ENCODE results near the gene AIFM2.
"Not testable (repeated sequence)": the region's sequence is repeated elsewhere in the genome, so short reads cannot be mapped to it uniquely, and the experiment has no call there.

AIFM2 gene

GRCh38 chr10:70085975-70086613 lies 46.5 kb downstream of the AIFM2 start:
- H3K27me3 ChIP-seq (ENCODE audit: control insufficient read depth, insufficient read depth, low read length): no peaks in the 10 kb centered on the region
- H3K4me3 ChIP-seq (ENCODE audit: low read length): no peak overlapping the region
- H3K36me3 ChIP-seq (ENCODE audit: insufficient read depth, low read length): no peaks in the 10 kb centered on the region
- no peaks in the 10 kb centered on the region for H3K9me3 ChIP-seq (replicated peaks; ENCODE audit: low read length)
- no peak overlapping the region for H3K4me2 ChIP-seq (ENCODE audit: low read length)
- H3K9ac ChIP-seq (ENCODE audit: low read depth, low read length): no peak overlapping the region
- no peaks in the 10 kb centered on the region for H3K4me1 ChIP-seq (ENCODE audit: control insufficient read depth, insufficient read depth, low read length)

GRCh38 chr10:70084189-70084588 lies 48.4 kb downstream of the AIFM2 start:
- H3K4me1 ChIP-seq (ENCODE audit: control insufficient read depth, insufficient read depth, low read length): no peaks in the 10 kb centered on the region
- H3K36me3 ChIP-seq (ENCODE audit: insufficient read depth, low read length): no peaks in the 10 kb centered on the region
- H3K4me3 ChIP-seq (ENCODE audit: low read length): no peak overlapping the region
- no peak overlapping the region for H3K9ac ChIP-seq (ENCODE audit: low read depth, low read length)
- H3K27me3 ChIP-seq (ENCODE audit: control insufficient read depth, insufficient read depth, low read length): no peaks in the 10 kb centered on the region
- H3K4me2 ChIP-seq (ENCODE audit: low read length): no peak overlapping the region
- H3K9me3 ChIP-seq (replicated peaks; ENCODE audit: low read length): no peaks in the 10 kb centered on the region

- not testable (repeated sequence) for H3K9ac ChIP-seq (ENCODE audit: low read depth, low read length); H3K4me3 ChIP-seq (ENCODE audit: low read length); H3K4me1 ChIP-seq (ENCODE audit: control insufficient read depth, insufficient read depth, low read length); H3K9me3 ChIP-seq (replicated peaks; ENCODE audit: low read length); H3K36me3 ChIP-seq (ENCODE audit: insufficient read depth, low read length); H3K27me3 ChIP-seq (ENCODE audit: control insufficient read depth, insufficient read depth, low read length); H3K4me2 ChIP-seq (ENCODE audit: low read length)
Measured at GRCh38 chr10:70080789-70081188, 51.8 kb downstream of the AIFM2 start.

- Histone ChIP-seq H3K4me1 (ENCODE audit: control insufficient read depth, insufficient read depth, low read length) (no peaks in the 10 kb centered on the region), H3K36me3 (ENCODE audit: insufficient read depth, low read length) (no peaks in the 10 kb centered on the region), H3K27me3 (ENCODE audit: control insufficient read depth, insufficient read depth, low read length) (no peaks in the 10 kb centered on the region), H3K4me2 (ENCODE audit: low read length) (no peak overlapping the region), H3K9me3 (replicated peaks; ENCODE audit: low read length) (no peaks in the 10 kb centered on the region), H3K4me3 (ENCODE audit: low read length) (no peak overlapping the region), H3K9ac (ENCODE audit: low read depth, low read length) (no peak overlapping the region)
Measured at GRCh38 chr10:70078937-70079336, 53.7 kb downstream of the AIFM2 start.

GRCh38 chr10:70078329-70078728 lies 54.3 kb downstream of the AIFM2 start:
- Histone ChIP-seq H3K27me3 (ENCODE audit: control insufficient read depth, insufficient read depth, low read length) (no peaks in the 10 kb centered on the region), H3K4me3 (ENCODE audit: low read length) (no peak overlapping the region), H3K9me3 (replicated peaks; ENCODE audit: low read length) (no peaks in the 10 kb centered on the region), H3K36me3 (ENCODE audit: insufficient read depth, low read length) (no peaks in the 10 kb centered on the region), H3K4me2 (ENCODE audit: low read length) (no peak overlapping the region), H3K4me1 (ENCODE audit: control insufficient read depth, insufficient read depth, low read length) (no peaks in the 10 kb centered on the region), H3K9ac (ENCODE audit: low read depth, low read length) (no peak overlapping the region)

- Histone ChIP-seq H3K9ac (ENCODE audit: low read depth, low read length) (no peak overlapping the region), H3K4me3 (ENCODE audit: low read length) (no peak overlapping the region), H3K27me3 (ENCODE audit: control insufficient read depth, insufficient read depth, low read length) (no peaks in the 10 kb centered on the region), H3K4me1 (ENCODE audit: control insufficient read depth, insufficient read depth, low read length) (no peaks in the 10 kb centered on the region), H3K4me2 (ENCODE audit: low read length) (no peak overlapping the region), H3K9me3 (replicated peaks; ENCODE audit: low read length) (no peaks in the 10 kb centered on the region), H3K36me3 (ENCODE audit: insufficient read depth, low read length) (no peaks in the 10 kb centered on the region)
Measured at GRCh38 chr10:70074971-70075370, 57.7 kb downstream of the AIFM2 start.

GRCh38 chr10:70074165-70074564 lies 58.5 kb downstream of the AIFM2 start:
- Histone ChIP-seq H3K36me3 (ENCODE audit: insufficient read depth, low read length) (no peaks in the 10 kb centered on the region), H3K4me2 (ENCODE audit: low read length) (no peak overlapping the region), H3K4me1 (ENCODE audit: control insufficient read depth, insufficient read depth, low read length) (no peaks in the 10 kb centered on the region), H3K4me3 (ENCODE audit: low read length) (no peak overlapping the region), H3K27me3 (ENCODE audit: control insufficient read depth, insufficient read depth, low read length) (no peaks in the 10 kb centered on the region), H3K9ac (ENCODE audit: low read depth, low read length) (no peak overlapping the region), H3K9me3 (replicated peaks; ENCODE audit: low read length) (no peaks in the 10 kb centered on the region)

GRCh38 chr10:70070834-70071233 lies 61.8 kb downstream of the AIFM2 start:
- Histone ChIP-seq H3K4me2 (ENCODE audit: low read length) (no peak overlapping the region), H3K9me3 (replicated peaks; ENCODE audit: low read length) (no peaks in the 10 kb centered on the region), H3K27me3 (ENCODE audit: control insufficient read depth, insufficient read depth, low read length) (no peaks in the 10 kb centered on the region), H3K36me3 (ENCODE audit: insufficient read depth, low read length) (no peaks in the 10 kb centered on the region), H3K9ac (ENCODE audit: low read depth, low read length) (no peak overlapping the region), H3K4me3 (ENCODE audit: low read length) (no peak overlapping the region), H3K4me1 (ENCODE audit: control insufficient read depth, insufficient read depth, low read length) (no peaks in the 10 kb centered on the region)

GRCh38 chr10:70069346-70069745 lies 63.3 kb downstream of the AIFM2 start:
- H3K36me3 ChIP-seq (ENCODE audit: insufficient read depth, low read length): no peaks in the 10 kb centered on the region
- H3K9me3 ChIP-seq (replicated peaks; ENCODE audit: low read length): no peaks in the 10 kb centered on the region
- no peak overlapping the region for H3K4me2 ChIP-seq (ENCODE audit: low read length)
- no peaks in the 10 kb centered on the region for H3K4me1 ChIP-seq (ENCODE audit: control insufficient read depth, insufficient read depth, low read length)
- no peaks in the 10 kb centered on the region for H3K27me3 ChIP-seq (ENCODE audit: control insufficient read depth, insufficient read depth, low read length)
- no peak overlapping the region for H3K4me3 ChIP-seq (ENCODE audit: low read length)
- no peak overlapping the region for H3K9ac ChIP-seq (ENCODE audit: low read depth, low read length)

GRCh38 chr10:70068925-70069324 lies 63.7 kb downstream of the AIFM2 start:
- Histone ChIP-seq H3K4me2 (ENCODE audit: low read length) (no peak overlapping the region), H3K27me3 (ENCODE audit: control insufficient read depth, insufficient read depth, low read length) (no peaks in the 10 kb centered on the region), H3K4me1 (ENCODE audit: control insufficient read depth, insufficient read depth, low read length) (no peaks in the 10 kb centered on the region), H3K4me3 (ENCODE audit: low read length) (no peak overlapping the region), H3K36me3 (ENCODE audit: insufficient read depth, low read length) (no peaks in the 10 kb centered on the region), H3K9ac (ENCODE audit: low read depth, low read length) (no peak overlapping the region), H3K9me3 (replicated peaks; ENCODE audit: low read length) (no peaks in the 10 kb centered on the region)

GRCh38 chr10:70067586-70067985 lies 65.0 kb downstream of the AIFM2 start:
- H3K4me2 ChIP-seq (ENCODE audit: low read length): no peak overlapping the region

GRCh38 chr10:70066190-70066589 lies 66.4 kb downstream of the AIFM2 start:
- H3K9me3 ChIP-seq (replicated peaks; ENCODE audit: low read length): no peaks in the 10 kb centered on the region
- H3K36me3 ChIP-seq (ENCODE audit: insufficient read depth, low read length): no peaks in the 10 kb centered on the region
- no peaks in the 10 kb centered on the region for H3K27me3 ChIP-seq (ENCODE audit: control insufficient read depth, insufficient read depth, low read length)
- H3K9ac ChIP-seq (ENCODE audit: low read depth, low read length): no peak overlapping the region
- H3K4me2 ChIP-seq (ENCODE audit: low read length): no peak overlapping the region
- H3K4me3 ChIP-seq (ENCODE audit: low read length): no peak overlapping the region
- no peaks in the 10 kb centered on the region for H3K4me1 ChIP-seq (ENCODE audit: control insufficient read depth, insufficient read depth, low read length)

More at GRCh38 chr10:70067586-70067985, 65.0 kb downstream of the AIFM2 start:
- no peaks in the 10 kb centered on the region for H3K9me3 ChIP-seq (replicated peaks; ENCODE audit: low read length)
- H3K4me1 ChIP-seq (ENCODE audit: control insufficient read depth, insufficient read depth, low read length): no peaks in the 10 kb centered on the region
- no peak overlapping the region for H3K4me3 ChIP-seq (ENCODE audit: low read length)
- no peaks in the 10 kb centered on the region for H3K36me3 ChIP-seq (ENCODE audit: insufficient read depth, low read length)
- H3K27me3 ChIP-seq (ENCODE audit: control insufficient read depth, insufficient read depth, low read length): no peaks in the 10 kb centered on the region
- no peak overlapping the region for H3K9ac ChIP-seq (ENCODE audit: low read depth, low read length)

Measured in skeletal muscle satellite cell (primary cell).